SIG-M5 treated with dmso at 0.1 percent for 504 hours (cell line): ENCODE results near the gene PLEKHF1.
A peak's percentile ranks its signal among the peaks of the same experiment; 100 is the strongest.

Experiments
- DNase-seq: peaks from one replicate; lab custom pipeline; 2025; ENCODE audit not compliant: unreplicated experiment; lab: John Stamatoyannopoulos, UW

Gene PLEKHF1

DNA sequence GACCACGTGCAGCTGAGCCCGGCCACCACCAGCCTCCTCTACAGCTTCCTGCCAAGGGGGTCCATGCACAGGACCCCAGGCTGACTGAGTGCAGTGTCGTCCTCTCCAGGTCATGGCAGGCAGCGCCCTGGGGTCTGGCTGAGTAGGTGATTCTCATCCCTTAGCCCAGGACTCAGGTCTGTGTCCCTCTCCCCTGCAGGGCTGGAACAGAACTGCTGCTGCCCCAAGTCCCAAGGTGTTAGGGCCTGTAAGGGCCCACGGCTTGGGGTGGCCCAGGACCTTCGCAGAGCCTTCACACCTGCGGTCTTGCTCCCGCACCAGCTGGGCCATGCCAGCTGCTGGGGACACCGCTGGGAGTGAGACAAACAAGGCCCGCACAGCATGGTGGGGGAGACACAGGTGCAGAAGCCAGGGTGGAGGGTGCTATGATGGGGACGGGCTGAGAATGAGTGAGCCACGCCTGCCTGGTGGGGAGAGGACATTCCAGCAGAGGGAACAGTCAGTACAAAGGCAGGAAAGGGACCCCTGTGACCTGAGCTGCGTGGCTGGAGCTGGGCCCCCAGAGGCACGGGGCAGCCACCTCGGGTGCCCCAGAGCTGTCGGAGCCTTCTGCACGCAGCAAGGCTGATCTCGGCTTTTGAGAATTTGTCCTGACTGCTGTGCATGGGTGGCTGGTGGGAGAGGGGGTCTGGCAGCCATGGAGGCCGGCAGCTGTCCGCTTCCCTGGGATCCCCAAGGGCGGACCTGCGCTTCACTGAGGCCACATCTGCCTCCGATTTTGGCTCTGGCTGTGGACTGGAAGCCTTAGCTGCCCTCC, 11.9 kb downstream of the PLEKHF1 start:
- DNase-seq = no peak

- DNase-seq = no peak
These were observed 13.3 kb downstream of the PLEKHF1 start for GRCh38 chr19:29678484-29679106.

DNA sequence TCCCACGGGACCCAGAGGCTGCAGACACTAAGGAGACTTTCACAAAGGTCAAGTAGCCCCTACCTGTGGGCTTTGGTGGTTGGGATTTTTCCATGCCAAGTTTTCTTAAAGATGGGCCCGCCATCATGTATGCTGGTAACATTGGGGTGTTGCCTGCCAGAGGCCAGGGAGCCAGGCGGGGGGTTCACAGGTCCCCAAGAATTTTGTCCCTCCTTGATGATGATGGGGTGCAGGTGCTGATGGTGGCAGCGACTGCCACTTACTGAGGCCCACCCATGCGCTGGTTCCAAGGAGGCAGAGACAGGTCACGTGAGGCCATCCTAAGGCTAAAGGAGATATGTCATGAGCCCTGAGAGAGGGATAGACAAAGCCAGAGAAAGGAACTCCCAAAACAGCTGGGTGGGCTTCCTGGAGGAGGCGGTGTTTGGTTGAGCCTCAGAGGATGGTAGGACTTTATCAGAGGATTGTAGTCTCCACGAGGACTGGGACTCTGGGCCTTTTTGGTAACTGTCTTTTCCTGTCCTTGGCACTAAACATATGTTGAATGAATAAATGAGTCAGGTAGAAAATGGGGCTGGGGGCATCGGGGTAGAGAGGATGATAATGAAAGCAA, 14.4 kb downstream of the PLEKHF1 start:
- DNase-seq = no peak

- DNase-seq = no peak
These were observed 15.2 kb downstream of the PLEKHF1 start for GRCh38 chr19:29680447-29680846.

- no peak for DNase-seq
These were observed 15.7 kb downstream of the PLEKHF1 start for GRCh38 chr19:29680937-29681336.

- no peak for DNase-seq
These were observed 16.4 kb downstream of the PLEKHF1 start for GRCh38 chr19:29681422-29682235.

DNA sequence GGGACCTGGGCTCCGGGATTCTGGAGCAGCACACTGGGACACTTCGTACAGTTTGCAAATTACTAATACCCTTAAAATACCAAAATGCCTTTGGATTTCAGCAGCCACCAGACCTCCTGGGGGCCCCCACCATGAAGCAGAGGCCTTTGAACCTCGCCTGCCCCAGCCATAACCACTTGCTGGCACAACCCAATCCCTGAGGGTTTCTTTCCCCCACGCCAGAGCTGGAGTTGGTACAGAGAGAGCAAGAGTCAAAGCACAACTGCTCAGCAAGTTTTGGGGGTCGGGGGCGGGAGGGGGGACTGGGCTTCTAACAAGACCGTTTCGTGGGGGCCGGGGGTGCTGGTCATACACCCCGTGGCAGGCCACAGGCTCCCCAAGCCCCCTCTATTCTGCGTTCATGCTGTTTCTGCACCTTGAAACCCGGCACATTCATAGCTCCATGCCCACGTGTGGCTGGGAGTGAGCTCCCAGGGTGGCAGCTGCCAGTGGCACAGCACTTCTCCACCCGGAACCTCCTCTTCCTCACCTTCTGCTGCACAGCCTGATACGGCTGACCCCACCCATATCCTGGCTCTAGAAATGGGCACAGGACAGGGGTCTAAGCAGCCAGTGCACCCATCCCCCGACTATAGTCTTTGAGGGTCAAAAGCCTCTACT, 17.1 kb downstream of the PLEKHF1 start:
- DNase-seq = no peak

GRCh38 chr19:29683009-29683408, 17.7 kb downstream of the PLEKHF1 start:
- no peak for DNase-seq

DNA sequence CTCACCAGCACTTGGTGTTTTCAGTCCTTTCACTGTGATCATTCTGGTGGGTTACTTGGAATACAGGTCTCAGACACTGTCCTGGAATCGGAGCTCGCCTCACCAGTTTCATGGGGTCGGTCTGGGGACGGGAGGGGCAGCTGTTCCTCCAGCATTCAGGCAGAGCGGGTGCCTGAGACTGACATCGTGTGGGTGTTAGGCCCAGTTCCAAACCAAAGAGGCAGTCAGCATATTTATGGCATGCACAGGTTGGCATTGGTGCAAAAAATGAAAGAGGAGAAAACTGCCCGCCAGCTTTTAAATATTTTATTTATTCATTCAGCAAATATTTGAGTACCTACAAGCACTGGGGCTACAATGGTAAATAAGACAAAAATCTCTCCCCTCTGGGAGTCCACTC, 20.1 kb downstream of the PLEKHF1 start:
- DNase-seq = no peak

DNA sequence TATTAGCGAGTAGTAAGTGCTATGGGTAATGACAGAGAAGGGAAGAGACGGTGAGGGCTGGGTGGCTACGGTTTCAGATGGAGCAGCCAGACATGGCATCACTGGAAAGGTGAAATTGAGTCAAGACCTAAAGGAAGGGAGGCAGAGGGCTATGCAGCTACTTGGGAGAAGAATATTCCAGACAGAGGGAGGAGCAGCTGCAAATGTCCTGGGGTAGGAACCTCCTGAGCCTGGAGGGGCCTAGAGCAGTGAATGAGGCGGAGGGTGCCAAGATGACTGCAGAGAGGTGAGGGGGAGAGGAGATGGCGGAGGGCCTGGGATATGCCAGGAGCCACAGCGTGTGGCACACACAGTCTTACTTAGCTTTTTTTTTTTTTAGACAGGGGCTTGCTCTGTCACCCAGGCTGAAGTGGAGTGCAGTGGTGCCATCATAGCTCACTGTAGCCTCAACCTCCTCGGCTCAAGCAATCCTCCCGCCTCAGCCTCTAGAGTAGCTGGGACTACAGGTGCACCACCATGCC, 21.1 kb downstream of the PLEKHF1 start:
- DNase-seq = no peak

DNA sequence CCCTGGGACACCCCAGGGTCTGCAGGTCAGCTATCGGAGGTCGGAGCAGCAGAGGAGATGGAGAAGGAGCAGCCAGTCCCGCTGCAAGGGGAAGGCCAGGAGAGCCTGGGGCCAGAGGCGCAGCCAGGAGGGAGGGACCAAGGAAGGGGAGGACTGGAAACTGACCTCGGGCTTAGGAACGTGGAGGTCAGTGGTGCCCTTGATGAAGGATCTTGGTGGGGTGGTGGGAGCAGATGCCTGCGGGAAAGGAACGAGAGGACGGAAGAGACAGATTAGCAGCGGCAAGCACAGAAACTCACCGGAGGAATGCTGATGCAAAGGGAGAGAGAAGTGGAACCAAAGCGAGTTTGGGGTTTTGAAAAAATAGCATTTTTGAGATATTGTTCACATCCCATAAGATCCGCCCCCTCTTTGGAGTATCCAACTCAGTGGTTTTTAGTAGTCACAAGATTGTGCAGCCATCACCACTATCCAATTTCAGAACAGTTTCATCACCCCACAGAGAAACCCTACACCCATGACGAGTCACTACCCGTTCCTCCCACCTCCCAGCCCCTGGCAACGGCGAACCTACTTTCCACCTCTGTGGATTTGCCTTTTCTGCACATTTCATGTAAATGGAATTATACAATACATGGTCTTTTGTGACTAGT, 22.1 kb downstream of the PLEKHF1 start:
- no peak for DNase-seq

DNA sequence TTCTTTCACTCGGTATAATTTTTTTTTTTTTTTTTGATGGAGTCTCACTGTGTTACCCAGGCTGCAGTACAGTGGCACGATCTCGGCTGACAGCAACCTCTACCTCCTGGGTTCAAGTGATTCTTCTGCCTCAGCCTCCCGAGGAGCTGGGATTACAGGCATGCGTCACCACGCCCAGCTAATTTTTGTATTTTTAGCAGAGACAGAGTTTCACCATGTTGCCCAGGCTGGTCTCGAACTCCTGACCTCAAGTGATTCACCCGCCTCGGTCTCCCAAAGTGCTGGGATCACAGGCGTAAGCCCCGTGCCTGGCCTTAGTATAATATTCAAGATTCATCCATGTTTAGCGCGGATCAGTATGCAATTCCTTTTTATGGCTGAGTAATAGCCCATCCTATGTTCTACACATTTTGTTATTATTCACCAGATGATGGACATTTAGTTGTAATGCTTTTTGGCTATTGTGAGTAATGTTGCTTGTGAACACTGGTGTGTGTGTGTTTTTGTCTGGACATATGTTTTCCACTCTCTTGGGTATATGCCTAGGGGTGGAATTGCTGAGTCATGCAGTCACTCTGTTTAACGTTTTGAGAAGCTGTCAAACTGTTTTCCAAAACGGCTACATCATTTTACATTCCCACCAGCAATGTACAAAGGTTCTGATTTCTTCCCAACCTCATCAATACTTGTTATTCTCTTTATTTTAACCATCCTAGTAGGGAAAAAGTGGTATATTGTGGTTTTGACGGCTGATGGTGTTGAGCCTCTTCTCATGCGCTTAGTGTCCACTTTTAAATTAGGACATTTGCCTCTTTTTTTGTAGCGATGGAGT, 22.9 kb downstream of the PLEKHF1 start:
- no peak for DNase-seq

GRCh38 chr19:29690842-29691241, 25.6 kb downstream of the PLEKHF1 start:
- no peak for DNase-seq

GRCh38 chr19:29694161-29694560, 28.9 kb downstream of the PLEKHF1 start:
- DNase-seq = no peak

- DNase-seq = peak; percentile 36
These were observed 29.7 kb downstream of the PLEKHF1 start for GRCh38 chr19:29694669-29695627.

DNA sequence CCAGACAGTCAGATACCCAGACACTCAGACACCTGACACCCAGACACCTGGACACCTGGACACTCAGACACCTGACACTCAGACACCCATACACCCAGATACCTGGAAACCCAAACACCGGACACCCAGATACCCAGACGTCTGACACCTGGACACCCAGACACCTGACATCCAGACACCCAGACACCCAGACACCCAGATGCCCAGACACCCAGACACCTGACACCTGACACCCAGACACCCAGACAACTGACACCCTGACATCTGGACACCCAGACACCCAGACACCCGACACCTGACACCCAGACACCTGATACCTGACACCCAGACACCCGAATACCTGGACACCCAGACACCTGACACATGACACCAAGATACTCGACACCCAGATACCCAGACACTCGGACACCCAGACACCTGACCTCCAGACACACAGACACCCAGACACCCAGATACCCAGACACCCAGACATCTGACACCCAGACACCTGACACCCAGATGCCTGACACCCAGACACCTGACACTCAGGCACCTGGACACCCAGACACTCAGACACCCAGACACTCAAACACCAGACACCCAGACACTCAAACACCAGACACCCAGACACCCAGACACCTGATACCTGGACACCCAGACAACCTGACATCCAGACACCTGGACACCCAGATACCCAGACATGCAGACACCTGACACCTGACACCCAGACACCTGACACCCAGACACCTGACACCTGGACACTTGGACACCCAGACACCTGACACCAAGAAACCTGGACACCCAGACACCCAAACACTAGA, 30.7 kb downstream of the PLEKHF1 start:
- no peak for DNase-seq

DNA sequence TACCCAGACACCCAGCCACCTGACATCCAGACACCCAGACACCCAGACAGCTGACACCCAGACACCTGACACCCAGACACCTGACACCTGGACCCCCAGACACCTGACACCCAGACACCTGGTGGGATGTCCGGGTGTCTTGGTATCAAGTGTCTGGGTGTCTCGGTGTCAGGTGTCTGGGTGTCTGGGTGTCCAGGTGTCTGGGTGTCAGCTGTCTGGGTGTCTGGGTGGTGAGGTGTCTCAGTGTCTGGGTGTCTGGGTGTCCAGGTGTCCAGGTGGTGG, 31.2 kb downstream of the PLEKHF1 start:
- no peak for DNase-seq
